ENCODE measurements around the gene TTLL11.

DNA sequence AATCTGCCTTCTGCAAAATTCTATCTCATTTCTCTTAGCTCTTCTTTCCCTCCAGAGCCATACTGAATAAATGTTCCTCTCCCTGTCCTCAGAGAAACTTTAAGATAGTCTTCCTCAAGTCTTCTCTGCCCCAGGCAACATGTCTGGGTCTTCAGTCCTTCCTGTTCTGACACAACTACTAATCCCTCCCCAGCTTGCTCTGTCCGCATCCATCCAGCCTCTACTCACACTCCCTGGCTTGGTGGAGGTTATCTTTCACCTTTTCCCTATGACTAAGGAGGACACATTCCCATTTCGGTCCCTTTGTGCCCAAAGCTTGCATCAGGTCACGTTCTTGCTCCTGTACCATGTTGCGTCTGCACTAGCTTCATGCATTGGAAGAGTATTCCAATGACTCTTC is 143.3 kb downstream of the TTLL11 start:
- TF ChIP-seq, protein P1, sequence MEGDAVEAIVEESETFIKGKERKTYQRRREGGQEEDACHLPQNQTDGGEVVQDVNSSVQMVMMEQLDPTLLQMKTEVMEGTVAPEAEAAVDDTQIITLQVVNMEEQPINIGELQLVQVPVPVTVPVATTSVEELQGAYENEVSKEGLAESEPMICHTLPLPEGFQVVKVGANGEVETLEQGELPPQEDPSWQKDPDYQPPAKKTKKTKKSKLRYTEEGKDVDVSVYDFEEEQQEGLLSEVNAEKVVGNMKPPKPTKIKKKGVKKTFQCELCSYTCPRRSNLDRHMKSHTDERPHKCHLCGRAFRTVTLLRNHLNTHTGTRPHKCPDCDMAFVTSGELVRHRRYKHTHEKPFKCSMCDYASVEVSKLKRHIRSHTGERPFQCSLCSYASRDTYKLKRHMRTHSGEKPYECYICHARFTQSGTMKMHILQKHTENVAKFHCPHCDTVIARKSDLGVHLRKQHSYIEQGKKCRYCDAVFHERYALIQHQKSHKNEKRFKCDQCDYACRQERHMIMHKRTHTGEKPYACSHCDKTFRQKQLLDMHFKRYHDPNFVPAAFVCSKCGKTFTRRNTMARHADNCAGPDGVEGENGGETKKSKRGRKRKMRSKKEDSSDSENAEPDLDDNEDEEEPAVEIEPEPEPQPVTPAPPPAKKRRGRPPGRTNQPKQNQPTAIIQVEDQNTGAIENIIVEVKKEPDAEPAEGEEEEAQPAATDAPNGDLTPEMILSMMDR (IDR thresholded peaks at IDR 0.05): no peak
- no peak for TF ChIP-seq ZFX (IDR thresholded peaks at IDR 0.05; ENCODE audit: borderline replicate concordance)

All from 22Rv1 (cell line).